HCEC 1CT (cell line): ENCODE data around the gene ZNF831.

Experiments used
- DNase-seq: peaks from one replicate; pipeline ENCODE4 v3.0.0-alpha.2; 2017

ZNF831 gene

GRCh38 chr20:59255256-59255655 is 91.6 kb downstream of the ZNF831 start:
- DNase-seq, result no peak

- DNase-seq, result no peak
These were observed 94.6 kb downstream of the ZNF831 start for GRCh38 chr20:59258221-59258621.

- DNase-seq, result no peak
These were observed 96.3 kb downstream of the ZNF831 start for GRCh38 chr20:59259946-59260345.

GRCh38 chr20:59265298-59265697 is 101.7 kb downstream of the ZNF831 start:
- no peak for DNase-seq

- no peak for DNase-seq
These were observed 105.2 kb downstream of the ZNF831 start for GRCh38 chr20:59268870-59269269.

- no peak for DNase-seq
These were observed 105.9 kb downstream of the ZNF831 start for GRCh38 chr20:59269411-59270025.

- no peak for DNase-seq
These were observed 106.8 kb downstream of the ZNF831 start for GRCh38 chr20:59270380-59270779.

GRCh38 chr20:59273739-59274357 is 110.2 kb downstream of the ZNF831 start:
- DNase-seq, result no peak

- no peak for DNase-seq
These were observed 113.3 kb downstream of the ZNF831 start for GRCh38 chr20:59276938-59277337.

- DNase-seq, result no peak
These were observed 120.8 kb downstream of the ZNF831 start for GRCh38 chr20:59284470-59284869.

GRCh38 chr20:59289994-59290393 is 126.4 kb downstream of the ZNF831 start:
- DNase-seq, result no peak

- no peak for DNase-seq
These were observed 128.2 kb downstream of the ZNF831 start for GRCh38 chr20:59291740-59292383.

- DNase-seq, result no peak
These were observed 131.9 kb downstream of the ZNF831 start for GRCh38 chr20:59295531-59295930.

- DNase-seq, result no peak
These were observed 134.1 kb downstream of the ZNF831 start for GRCh38 chr20:59297686-59298085.

GRCh38 chr20:59299945-59300332 is 136.3 kb downstream of the ZNF831 start:
- no peak for DNase-seq

GRCh38 chr20:59300333-59301081 is 136.9 kb downstream of the ZNF831 start, which contains the start of gene EDN3:
Gene EDN3, plus strand, starts transcription at chr20:59300611. Its CDS starts 202 bp downstream, at chr20:59300813.
- no peak for DNase-seq

- DNase-seq, result no peak
These were observed 137.9 kb downstream of the ZNF831 start for GRCh38 chr20:59301343-59302007.

GRCh38 chr20:59305908-59306655 is 142.5 kb downstream of the ZNF831 start:
- no peak for DNase-seq

- DNase-seq, result no peak
These were observed 143.6 kb downstream of the ZNF831 start for GRCh38 chr20:59307270-59307669.
